GM21737 (cell line): ENCODE measurements around the gene RHOXF1.
"Not testable (repeated sequence)": the region's sequence is repeated elsewhere in the genome, so short reads cannot be mapped to it uniquely, and the experiment has no call there.

ENCODE experiments used
- ATAC-seq: cut with Tn5 transposase; IDR thresholded peaks from one replicate; pipeline ENCODE4 v1.9.1; 2021; ENCODE audit warnings: mild to moderate bottlenecking, moderate library complexity; ENCODE audit not compliant: unreplicated experiment

The RHOXF1 gene, protein sequence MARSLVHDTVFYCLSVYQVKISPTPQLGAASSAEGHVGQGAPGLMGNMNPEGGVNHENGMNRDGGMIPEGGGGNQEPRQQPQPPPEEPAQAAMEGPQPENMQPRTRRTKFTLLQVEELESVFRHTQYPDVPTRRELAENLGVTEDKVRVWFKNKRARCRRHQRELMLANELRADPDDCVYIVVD

DNA sequence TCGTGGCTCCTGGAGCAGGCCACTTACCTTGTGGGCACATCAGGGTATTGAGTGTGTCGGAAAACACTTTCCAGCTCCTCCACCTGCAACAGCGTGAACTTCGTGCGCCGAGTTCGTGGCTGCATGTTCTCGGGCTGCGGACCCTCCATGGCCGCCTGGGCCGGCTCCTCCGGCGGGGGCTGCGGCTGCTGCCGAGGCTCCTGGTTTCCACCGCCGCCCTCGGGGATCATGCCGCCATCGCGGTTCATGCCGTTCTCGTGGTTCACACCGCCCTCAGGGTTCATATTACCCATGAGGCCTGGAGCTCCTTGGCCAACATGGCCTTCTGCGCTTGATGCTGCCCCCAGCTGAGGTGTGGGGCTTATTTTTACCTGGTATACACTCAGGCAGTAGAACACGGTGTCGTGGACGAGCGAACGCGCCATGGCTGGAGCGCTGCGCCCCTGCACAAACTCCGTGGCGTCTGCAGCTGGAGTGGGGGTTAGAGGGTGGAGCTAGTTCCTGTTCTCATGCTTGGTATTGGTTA is at the start of gene RHOXF1:
RHOXF1 (minus strand) TSS at position 476 of the 526 bp plus-strand sequence; CDS start at position 425, 51 bp downstream.
- no peak for ATAC-seq

DNA sequence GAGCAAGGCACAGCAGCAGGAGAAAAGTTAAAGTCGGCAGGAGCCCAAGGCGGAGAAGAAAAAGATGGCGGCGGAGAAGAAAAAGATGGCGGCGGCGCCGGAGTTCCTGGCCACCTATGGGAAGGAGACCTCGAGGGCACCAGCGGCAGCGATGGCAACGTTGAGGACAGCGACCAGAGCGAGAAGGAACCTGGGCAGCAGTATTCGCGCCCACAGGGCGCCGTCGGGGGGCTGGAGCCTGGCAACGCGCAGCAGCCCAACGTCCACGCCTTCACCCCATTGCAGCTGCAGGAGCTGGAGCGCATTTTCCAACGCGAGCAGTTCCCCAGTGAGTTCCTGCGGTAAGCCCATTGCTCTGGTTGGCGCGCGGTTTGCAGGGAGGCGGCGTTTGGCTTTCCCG is 43.4 kb upstream of the RHOXF1 start:
- not testable (repeated sequence) for ATAC-seq

DNA sequence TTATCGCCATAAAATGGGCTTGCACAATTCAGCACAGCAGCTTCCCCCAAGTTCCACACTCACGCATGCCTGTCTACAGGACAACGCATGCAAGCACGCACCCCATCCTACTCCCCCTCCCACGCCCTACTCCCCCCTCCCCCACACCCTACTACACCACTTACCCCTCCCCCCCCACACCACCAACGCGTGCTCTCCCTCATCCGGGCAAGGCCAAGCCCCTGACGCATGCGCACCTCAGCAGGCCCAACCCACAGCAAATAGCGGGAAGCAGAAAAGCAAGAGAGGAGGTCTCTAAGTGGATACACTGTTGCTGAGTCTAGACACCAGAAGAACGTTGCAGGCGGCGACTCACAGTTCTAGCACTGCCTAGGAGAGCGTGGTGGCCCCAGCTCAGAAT is 42.6 kb upstream of the RHOXF1 start, which contains the start of gene RHOXF2:
RHOXF2 (plus strand) TSS at position 301 of the 400 bp plus-strand sequence. CDS start 138 bp downstream, outside the sequence.
- not testable (repeated sequence) for ATAC-seq

DNA sequence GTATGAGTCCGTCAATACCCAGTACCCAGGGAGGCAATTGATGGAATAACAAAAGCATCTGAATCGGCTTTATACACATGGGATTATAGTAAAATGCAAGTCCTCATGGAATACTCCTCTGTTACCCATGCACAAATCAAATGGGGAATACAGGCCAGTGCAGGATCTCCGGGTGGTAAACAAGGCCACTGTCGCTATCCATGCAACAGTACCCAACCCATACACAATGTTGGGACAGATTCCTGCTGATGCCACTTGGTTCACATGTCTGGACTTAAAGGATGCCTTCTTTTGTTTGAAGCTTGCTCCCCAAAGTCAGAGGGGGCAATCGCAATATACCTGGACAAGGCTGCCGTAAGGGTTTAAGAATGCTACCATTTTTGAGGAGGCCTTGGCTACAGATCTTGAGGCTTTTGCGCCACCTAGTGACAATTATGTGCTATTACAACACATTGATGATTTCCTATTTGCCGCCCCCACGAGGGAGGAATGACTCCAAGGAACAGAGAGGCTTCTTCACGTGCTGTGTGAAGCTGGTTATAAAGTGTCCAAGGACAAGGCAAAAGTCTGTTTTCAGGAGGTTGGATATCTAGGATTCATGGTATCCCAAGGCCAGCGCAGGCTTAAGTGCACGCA is 34.5 kb upstream of the RHOXF1 start:
- not testable (repeated sequence) for ATAC-seq

DNA sequence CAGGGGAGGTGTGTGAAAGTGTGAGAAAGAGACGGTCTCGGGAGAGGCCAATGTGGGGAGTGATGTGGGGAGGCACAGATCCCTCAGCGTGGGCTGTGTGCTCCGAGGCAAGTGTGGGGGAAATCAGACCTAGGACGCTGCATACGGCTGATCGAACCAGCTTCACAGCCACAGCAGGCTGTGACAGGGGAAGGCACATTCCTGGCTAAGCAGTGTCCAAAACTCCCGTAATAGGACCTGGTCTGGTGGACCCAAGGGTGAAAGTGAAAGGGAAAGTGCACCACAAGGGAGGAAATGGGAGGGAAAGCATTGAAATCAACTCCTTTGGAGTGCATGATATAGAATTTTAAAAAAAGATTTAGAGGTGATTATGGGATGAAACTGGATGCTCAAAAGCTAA is 31.8 kb upstream of the RHOXF1 start:
- ATAC-seq: no peak

DNA sequence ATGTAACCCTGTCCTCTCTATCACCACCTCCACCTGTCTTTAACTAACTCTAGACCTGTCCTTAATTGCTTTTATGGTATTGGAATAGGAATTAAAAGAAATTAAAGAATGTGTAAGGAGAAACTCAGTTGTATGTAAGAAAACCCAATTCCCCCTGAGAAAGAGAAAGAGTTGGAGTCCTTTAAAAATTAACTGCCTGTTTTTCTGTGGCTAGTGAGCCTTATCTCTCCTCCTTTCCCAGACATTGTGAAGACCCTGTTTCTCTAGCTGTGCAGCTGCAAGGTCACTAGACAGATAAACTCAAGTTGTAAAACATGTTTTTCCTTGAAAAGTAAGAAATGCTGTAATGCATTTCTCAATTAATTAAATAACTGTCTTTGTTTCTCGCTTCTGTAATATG is 30.6 kb upstream of the RHOXF1 start:
- ATAC-seq: not testable (repeated sequence)

DNA sequence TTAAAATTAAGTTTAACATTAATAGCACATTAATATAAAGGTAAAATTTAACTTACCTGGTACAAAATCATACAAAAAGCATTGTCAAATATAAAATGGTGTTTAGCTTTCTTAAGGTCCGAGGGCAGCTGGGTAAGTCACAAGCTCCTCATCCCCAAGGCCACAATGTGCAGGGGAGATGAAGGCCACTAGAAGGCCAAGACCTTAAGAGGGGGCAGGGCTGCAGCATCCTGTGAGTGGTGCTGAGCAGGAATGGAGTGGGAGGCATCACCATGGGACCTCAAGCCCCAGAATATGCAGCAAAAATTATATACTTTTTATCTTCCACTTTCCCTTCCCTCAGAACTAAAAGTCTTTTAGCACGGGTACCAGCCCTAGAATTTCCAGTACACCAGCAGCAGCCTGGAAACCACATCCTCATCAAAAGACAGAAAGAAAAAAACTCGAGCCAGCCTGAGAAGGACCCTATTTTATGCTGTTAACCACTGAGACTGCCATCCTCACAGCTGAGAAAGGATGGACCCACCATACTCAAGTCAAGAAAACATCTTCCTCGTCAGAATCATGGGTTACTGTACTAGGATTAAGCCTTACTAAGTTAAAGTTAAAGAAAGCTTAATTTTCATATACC is 29.7 kb upstream of the RHOXF1 start:
- ATAC-seq: no peak

DNA sequence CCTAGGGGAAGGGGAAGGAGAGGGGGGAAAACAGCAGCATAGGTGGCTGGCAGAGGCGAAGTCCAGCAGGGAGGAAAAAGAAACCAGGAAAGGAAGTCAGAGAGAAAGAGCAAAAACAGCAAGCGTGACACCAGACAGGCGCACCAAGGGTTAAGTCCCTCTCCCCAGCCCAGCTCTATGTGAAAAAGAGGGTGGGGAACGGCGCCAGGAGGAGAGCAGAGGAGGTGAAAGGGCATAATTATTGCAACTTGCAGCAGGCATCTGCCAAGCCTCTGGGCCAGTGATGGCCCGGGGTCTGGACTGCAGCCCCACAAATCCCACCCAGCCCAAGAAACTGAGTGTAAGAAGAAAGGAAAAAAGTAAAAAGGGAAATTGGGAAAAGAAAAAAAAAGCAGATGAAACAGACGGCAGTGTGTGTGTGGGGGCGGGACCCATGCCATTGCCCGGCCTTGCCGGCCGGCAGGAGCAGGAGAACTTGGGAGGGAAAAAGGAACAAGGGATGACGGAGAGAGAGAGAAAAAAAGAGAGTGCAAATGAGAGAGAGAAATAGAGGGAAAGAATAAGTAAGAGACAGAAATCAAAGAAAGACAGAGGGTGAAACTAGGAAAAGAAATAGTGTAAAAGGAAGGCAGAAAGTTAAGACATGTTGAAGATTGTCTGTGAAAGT is 28.6 kb upstream of the RHOXF1 start:
- no peak for ATAC-seq

DNA sequence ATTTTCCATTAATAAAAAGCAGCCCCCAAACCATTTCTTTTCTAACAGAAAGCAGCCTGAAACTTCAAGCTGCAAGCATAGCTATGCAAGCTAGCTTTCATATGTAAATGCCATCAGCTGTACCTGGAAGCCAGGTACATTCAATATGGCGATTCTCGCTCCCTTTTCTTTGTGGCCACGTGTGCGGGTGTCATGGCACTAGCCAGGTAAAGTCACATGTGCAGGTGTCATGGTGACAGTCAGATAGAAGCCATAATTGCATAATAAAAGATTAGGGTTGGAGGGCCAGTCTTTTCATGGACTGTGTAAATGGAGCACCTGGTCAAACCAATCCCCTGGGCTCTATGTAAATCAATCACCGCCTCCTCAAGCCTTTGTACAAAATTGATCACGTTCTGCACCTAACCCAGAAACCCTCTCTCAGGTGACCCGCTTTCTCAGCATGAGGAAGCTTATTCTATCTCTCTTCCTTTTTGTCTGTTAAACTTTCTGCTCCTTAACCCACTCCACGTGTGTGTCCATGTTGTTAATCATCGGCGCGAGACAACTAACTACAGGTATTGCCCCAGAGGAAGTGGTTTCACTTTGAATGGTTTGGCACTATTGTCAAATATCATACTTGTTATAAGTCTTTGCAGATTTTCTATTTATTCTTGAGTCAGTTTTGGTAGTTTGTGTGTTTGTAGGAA is 24.7 kb upstream of the RHOXF1 start:
- ATAC-seq: no peak

DNA sequence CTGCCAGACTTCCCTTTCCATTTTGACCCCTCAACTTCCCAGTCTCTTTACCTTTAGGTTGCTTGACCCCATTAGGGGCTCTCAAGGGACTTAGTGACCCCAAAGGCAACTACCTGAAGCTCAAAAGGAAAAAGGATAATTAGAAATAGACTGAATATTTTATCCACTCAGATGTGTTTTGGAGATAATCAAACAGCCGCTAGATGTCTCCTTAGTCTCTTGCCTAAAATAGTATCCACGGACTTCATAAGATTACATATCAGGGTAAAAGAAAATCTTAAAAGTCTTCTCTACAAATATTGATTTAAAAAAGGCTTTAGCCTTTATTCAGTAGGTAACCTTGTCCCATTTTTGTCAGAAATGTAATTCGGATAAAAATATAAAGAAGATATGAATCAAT is 21.7 kb upstream of the RHOXF1 start:
- ATAC-seq: no peak

DNA sequence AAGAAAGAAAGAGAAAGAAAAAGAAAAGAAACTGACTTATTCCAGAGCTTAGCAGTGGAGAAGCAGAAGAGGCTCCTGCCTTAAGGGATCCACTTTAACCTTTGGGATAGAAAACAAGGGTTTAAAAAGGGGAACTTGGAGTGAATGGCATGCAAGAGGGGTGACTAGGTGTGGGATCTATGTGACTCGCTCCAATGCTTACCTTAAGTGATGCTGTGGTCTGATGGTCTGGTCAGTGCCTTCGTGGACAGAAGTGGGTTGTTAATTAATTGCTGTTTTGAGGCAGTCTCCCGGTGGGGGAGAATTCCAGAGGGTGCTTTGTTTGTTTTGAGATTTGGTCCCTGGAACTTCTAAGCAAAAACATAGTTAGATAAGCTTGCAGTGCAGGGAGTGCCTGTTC is 21.1 kb upstream of the RHOXF1 start:
- no peak for ATAC-seq

DNA sequence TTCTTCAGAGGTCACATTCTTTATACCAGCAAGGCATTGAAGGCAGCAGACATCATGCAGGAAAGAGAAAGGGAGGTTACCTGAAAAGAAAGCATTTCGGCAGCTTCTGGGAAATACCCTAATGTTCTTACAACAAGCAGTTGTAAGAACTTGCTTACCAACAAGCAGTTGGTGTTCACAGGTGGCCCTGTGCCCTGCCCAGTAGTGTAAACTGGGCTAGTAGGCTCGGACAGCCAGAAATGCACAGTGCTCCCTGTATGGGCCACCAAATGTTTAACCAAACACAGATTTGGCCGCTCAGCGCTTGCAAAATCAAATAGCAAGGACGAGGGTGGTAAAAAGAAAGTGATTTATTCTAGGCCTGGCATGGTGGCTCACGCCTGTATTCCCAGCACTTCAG is 20.4 kb upstream of the RHOXF1 start:
- ATAC-seq: no peak

DNA sequence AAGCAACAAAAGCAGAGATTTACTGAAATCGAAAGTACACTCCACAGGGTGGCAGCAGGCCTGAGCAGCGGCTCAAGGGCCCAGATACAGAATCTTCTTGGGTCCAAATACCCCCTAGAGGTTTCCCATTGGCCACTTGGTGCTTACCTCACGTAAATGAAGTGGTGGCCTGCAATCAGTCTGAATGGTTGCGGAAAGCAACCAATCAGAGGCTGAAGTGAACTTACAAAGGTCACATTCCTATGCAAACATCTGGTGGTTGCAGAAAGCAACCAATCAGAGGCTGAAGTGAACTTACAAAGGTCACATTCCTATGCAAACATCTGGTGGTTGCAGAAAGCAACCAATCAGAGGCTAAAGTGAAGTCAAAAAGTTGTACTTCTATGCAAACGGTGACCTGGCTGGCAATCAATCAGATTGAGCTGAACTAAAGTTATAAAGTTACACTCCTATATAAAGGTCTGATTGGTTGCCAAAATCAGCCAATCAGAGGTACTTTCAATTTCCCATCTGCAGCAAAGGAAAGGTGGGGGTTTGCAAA is 12.7 kb upstream of the RHOXF1 start:
- not testable (repeated sequence) for ATAC-seq

DNA sequence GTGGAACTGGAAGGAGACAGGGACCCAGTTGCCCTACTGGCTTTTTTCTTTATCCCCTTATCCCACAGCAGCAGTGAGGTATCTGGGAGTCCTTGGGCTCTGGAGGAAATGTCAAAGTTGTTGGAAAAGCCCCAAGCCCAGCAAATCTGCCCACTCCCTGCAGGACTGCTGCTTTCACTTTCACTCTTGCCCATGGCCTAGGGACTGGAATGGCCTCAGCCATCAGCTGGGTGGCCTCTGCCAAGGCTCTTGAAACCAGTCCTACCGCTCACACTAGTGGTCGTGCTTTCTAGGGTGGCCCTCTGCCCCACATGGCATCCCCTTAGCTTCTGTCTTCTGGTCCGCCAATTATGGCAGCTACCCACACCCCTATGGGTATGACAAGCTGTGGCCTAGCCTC is 9.7 kb upstream of the RHOXF1 start:
- no peak for ATAC-seq

DNA sequence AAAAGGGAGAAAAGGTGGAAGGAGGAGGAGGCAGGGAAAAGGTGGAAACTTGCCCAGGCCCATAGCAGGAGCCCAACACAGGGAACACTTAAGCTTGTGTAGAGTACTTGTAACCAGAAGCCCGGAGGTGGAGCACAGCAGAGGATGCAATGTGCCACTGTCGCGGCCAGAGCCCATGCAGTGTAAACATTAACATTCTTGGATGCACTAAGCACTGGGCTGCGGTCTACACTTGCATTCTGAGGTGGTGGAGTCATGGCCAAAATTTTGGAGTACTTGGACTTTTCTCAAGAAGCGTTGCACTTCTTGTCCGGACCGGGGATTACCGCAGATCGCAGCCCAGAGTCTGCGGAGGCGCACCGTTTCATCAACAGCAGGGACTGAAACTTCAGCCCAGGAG is 4.5 kb upstream of the RHOXF1 start:
- no peak for ATAC-seq

DNA sequence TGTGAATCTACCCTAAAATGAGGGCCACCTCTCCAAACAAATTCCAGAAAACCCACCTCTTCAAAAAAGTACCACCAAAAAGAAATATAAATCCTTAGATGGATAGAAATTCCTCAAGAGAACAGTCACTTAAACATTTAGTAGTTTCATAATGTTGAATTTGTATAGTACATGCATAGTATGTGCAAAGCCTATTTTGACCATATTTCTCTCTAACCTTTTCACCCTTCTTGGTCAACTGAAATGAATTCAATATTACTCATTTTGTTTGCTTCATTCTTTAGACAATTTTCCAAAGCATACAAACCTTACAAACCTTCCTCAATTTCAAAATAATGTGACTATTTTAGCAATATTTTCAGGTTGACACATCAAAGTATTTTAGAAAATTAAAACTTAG is 4.1 kb downstream of the RHOXF1 start:
- ATAC-seq: no peak

DNA sequence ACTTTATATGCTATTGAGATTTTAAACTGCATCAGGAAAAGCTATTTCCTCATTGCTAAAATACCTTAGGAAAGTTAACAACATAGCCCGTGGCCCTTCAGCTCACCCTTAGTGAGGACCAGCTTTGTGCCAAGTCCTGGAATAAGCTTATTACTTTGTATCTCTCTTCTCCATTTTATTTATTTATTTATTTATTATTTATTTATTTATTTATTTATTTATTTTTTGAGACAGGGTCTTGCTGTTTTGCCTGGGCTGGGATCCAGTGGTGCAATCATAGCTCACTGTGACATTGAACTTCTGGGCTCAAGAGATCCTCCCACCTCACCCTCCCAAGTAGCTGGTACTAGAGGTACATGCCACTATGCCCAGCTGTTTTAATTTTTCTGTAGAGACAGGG is 6.3 kb downstream of the RHOXF1 start:
- no peak for ATAC-seq

DNA sequence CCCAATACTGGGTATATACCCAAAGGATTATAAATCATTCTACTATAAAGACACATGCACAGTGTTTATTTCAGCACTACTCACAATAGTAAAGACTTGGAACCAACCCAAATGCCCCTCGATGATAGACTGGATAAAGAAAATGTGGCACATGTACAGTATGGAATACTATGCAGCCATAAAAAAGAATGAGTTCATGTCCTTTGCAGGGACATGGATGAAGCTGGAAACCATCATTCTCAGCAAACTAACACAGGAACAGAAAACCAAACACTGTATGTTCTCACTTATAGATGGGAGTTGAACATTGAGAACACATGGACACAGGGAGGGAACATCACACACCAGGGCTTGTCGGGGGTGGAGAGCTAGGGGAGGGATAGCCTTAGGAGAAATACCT is 11.0 kb downstream of the RHOXF1 start:
- ATAC-seq: not testable (repeated sequence)

DNA sequence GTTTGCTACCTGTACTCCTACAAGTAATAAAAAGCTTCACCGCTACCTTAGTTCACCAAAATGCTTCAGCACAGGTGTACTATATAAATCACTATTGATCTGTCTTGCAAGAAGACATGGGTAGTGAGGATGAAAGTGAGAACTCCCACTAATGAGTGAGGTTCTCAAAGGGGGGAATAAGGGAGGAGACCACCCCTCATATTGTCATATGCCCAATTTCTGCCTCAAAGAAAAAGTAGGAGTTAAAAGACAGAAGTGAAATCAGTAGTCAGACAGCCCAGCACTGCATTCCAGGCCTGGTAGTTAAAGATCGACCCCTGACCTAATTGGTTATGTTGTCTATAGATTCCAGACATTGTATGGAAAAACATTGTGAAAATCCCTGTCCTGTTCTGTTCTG is 14.7 kb downstream of the RHOXF1 start:
- ATAC-seq: not testable (repeated sequence)

DNA sequence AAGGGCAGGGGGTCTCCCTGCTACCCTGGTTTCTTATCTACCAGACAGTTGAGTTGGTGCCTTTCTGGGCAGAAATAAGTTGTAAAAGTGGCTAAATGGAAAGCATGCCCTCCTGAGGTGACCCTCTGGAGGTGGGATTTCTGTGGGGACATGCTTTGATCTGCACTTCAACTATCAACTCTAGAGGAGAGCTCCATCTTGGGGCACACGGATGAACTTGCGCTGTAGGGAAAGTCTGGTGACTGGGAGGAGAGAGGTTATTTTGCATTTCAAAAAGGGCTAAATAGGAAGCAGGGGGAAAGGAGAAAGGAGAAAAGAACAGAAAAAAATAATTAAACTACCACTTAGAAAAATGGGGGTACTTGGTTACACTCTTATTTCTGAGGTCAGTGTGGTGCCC is 25.5 kb downstream of the RHOXF1 start:
- ATAC-seq: no peak
